ENCODE data around the gene SOX14. TPM values are rescaled to one million over a fixed set of nuclear protein-coding genes. Genes with fewer than 3 reads are reported as not detected.

The SOX14 gene
- not detected for total RNA-seq

DNA sequence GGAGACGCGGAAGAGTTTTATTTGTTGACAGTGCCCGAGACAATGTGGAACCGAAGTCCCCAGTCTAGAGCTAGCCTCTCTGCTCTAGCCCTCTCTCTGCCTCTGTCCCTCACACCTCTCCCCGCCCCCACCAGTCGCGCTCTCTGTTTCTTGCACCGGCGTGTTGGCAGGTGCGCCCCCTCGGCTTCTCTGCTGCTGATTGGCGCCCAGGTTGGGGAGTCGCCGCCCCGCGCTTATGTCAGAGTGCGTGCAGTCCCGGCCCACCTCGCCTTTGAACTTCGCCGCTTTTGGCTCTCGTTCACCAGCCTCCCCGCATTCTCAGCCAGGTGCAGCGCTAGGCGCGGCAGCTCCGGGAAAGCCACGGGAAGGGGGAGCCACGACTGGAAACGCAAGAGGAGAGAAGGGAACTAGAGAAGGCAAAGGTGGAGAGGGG is at the start of gene SOX14:
SOX14 (plus strand) TSS at position 315 of the 433 bp plus-strand sequence. CDS start 470 bp downstream, outside the sequence.
- FAIRE-seq (no peak), DNase-seq (ENCODE audit: low spot score in 2 of 2) (no peak)

GRCh38 chr3:137714551-137714950 is 49.6 kb upstream of the SOX14 start:
- DNase-seq (ENCODE audit: low spot score in 2 of 2) (no peak), FAIRE-seq (no peak)

DNA sequence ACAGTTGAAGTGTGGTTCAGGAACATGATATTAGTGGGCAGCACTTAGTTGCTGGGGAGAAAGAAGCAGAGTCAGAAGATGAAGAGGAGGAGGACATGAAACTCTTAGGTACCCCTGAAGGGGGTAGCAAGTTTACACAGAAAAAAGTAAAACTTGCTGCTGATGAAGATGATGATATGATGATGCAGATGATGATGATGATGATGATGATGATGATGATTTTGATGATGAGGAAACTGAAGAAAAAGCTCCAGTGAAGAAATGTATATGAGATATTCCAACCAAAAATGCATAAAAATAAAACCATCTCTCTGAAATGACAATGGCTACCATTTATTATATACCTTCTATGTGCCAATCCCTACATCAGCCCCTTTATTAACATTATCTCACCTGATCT is 39.9 kb upstream of the SOX14 start:
- DNase-seq (ENCODE audit: low spot score in 2 of 2) (no peak), FAIRE-seq (no peak)

- no peak for DNase-seq (ENCODE audit: low spot score in 2 of 2)
- FAIRE-seq = no peak
Measured at GRCh38 chr3:137737208-137737607, 26.9 kb upstream of the SOX14 start.

- no peak for DNase-seq (ENCODE audit: low spot score in 2 of 2)
- FAIRE-seq = no peak
Measured at GRCh38 chr3:137738710-137739109, 25.4 kb upstream of the SOX14 start.

DNA sequence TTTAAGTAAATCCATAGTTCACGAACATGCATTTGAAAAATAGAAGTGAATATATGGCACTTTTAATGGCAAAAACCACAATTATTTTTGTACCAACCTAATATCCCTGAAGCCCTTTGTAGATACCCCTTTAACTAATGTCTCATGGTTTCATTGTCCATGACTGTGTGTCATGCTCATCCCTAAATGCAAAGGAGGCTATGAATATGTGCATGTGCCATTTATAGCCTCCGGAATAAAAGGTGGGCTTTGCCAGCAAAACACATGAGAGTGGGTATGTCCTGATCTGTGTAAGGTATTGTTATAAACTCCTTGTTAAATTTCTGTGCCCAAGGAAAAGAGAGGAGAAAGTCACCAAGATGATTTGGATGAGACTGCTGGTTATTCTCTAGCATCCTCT is 20.5 kb upstream of the SOX14 start:
- no peak for FAIRE-seq
- no peak for DNase-seq (ENCODE audit: low spot score in 2 of 2)

GRCh38 chr3:137746808-137747207 is 17.3 kb upstream of the SOX14 start:
- DNase-seq (ENCODE audit: low spot score in 2 of 2) = no peak
- FAIRE-seq = no peak

DNA sequence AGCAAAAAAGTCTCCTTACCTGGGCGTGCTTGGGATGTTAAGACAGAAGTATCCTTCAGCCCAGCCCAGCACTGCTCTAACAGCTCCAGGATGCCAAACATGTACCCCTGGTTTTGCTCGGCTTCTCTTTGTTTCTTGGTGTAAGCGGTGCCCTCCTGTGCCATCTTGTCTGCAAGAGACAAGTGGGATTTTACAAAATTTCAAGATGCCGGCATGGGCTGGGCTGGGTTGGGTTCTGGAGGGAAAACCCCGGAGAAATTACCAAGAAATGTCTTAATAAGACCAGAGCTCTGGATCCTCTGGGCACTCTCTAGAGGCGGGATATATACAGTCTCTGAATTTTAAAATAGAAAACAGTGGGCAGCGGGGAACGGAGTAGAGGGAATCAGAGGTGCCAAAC is 4.6 kb upstream of the SOX14 start:
- DNase-seq (ENCODE audit: low spot score in 2 of 2) (no peak), FAIRE-seq (no peak)

- FAIRE-seq (no peak), DNase-seq (ENCODE audit: low spot score in 2 of 2) (no peak)
Measured at GRCh38 chr3:137760341-137761098, 3.6 kb upstream of the SOX14 start.

- DNase-seq (ENCODE audit: low spot score in 2 of 2) (no peak), FAIRE-seq (no peak)
Measured at GRCh38 chr3:137761099-137761562, 3.0 kb upstream of the SOX14 start.

DNA sequence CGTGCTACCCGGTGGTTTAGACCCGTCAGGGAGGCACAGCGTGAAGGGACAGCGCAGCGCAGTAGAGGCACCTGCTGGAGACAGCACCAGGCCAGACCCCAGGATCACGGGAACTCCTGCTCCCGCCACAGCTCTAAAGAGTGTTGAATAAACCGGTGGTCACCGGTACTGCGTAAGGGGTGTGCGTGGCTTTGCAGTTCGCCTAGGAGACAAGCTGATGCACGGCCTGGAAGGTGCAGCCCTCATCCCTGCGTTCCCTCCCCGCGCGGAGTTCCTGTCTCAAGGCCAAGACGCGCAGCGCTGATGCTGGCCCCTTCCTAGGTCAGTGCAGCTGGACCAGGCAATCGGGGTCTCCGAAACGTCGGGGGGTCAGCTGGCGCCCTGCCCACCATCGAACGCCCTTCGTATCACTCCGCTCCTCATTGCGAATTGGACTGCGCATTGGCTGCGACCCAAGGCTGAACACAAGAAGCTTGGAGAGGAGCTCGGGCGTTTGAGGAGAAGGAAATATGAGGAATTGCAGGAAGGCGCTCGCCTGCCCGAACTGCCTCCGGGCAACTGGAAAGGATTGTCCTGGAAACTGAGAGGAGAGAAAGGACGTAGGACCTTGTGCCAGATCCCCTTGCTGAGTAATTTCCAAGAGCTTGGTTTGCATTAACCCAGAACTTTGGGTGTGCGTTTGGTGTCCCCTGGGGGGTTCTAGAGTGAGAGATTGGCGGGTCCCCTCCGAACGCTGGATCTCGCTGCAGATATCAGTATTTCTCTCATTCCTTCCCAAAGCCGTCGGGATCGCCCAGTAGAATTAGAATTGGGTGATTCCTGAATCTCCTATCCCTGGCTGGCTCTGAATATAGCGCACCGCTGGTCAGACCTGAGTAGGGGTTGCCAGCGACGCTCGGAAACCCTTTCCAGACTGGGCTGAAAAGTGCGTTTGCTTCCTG is 2.3 kb upstream of the SOX14 start:
- DNase-seq (ENCODE audit: low spot score in 2 of 2) (no peak), FAIRE-seq (no peak)

DNA sequence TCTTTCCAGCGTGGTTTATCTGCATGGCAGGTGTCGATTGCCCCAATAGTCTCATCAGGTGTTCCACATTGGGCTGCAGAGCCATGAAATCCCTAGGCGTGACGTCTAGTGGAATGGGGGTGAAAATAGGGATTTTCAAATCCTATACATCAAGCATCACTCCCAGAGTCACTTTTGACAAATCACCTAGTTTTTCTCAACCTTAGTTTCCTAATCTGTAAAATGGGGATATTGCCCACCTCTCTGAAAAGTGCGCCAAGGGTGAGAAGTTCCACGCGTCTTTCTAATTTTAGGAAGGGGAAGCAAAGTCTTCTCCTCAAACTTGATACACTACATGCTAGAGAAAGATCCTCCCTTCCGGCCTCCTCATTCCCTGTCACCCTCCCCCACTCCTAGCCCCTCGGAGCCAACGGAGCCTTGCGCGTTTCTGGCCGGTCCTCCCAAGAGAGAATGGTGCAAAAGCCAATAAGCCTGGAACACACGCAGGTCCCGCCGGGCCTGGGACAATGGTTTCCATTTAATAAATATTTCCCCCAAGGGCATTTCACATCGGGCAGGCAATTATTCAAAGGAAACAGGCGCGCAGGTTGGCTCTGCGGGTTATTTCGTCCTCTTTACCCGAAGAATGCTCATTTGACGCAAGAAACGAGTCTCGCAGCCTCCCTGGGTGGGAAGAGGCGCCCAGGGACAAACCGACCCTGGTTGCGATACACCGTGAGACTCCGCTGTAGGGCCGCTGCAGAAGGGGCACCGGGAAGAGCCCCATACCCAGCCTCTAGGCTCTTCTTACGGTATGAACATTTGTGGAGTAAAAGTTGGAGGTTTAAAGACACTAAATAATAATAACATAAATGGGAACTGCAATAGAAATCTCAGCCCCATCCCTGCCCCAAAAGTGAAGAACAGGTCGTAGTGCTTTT is 1.2 kb upstream of the SOX14 start:
- no peak for DNase-seq (ENCODE audit: low spot score in 2 of 2)
- no peak for FAIRE-seq

GRCh38 chr3:137763594-137763938 is 549 bp upstream of the SOX14 start:
- no peak for FAIRE-seq
- DNase-seq (ENCODE audit: low spot score in 2 of 2) = no peak

DNA sequence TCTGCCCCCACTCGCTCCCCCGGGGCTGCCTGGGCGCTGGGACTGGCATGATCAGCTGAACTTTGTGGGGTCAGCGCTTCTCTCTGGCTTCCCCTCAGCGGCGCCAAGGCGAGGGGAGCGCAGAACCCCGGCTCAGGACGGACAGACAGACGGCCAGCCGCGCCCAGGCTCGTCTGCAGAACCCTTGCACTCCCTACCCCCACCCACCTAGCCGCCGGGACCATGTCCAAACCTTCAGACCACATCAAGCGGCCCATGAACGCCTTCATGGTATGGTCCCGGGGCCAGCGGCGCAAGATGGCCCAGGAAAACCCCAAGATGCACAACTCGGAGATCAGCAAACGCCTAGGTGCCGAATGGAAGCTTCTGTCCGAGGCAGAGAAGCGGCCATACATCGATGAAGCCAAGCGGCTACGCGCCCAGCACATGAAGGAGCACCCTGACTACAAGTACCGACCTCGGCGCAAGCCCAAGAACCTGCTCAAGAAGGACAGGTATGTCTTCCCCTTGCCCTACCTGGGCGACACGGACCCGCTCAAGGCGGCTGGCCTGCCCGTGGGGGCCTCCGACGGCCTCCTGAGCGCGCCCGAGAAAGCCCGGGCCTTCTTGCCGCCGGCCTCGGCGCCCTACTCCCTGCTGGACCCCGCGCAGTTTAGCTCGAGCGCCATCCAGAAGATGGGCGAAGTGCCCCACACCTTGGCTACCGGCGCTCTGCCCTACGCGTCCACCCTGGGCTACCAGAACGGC is 621 bp downstream of the SOX14 start:
- FAIRE-seq = no peak

DNA sequence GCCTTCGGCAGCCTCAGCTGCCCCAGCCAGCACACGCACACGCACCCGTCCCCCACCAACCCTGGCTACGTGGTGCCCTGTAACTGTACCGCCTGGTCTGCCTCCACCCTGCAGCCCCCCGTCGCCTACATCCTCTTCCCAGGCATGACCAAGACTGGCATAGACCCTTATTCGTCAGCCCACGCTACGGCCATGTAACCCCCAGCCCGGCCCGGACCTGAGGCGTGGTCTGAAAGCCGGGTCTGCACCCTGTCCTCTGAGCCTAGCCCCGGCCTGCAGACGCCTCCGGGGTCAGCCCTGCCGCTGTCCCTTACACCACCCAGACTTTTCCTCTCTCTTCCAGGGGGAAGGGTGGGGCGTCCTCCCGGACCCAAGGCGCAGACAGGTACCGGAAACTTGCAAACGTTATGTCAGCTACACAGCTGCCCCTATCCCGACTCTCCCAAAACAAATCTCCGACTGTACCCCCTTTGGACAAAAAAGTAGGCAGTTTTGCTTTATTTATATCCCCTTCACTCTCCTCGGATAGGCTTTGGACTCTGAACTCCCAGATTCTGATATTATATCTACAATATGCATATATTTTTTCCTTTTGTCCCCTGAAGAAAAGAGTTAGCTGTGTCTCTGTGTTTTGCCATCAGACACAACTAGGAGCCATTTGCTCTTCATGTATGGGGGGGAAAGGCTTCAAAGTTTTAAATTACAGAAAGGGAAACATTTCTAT is 1.4 kb downstream of the SOX14 start:
- DNase-seq (ENCODE audit: low spot score in 2 of 2) = no peak
- no peak for FAIRE-seq

More for the DNA sequence above, 621 bp downstream of the SOX14 start:
- DNase-seq (ENCODE audit: low spot score in 2 of 2) = no peak

DNA sequence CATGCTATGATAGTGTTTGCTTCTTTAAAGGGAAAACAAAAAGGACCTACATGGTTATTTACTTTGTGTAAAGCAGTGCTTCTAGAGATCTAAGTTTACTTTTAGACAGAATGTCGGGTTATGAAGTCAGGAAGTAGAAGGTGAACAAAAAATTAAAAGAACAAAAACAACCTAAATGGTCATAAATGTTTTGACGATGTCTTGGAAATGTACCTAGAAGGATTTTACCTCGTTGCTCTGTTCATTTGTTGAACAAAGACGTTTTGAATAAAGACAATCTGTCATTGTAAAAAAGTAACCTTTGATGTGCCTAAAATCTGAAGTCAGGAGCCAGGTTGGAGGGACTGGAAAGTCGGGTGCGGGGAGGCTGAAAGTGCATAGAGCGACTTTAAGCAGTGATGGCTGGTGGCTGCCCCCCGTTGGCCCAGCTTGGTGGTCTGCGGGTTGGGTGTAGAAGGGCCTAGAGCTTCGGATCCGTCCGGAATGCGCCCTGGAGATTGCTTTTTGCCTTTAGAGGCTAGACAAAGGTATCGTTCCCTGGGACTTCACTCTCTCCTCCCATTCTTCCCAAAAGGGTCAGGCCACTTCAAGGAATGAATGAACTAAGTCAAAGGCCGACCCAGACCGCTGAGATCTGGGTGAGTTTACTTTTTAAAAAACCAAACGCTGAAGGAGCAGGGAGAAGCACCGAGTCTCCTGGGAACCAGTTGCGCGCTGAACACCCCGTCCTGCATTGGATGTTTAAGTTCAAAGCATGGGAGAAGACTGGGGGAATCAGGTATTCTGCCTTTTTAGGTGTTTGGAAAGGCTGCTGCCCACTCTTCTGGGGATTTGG is 2.1 kb downstream of the SOX14 start:
- FAIRE-seq (no peak), DNase-seq (ENCODE audit: low spot score in 2 of 2) (no peak)

- FAIRE-seq (no peak), DNase-seq (ENCODE audit: low spot score in 2 of 2) (no peak)
Measured at GRCh38 chr3:137766876-137767537, 2.9 kb downstream of the SOX14 start.
